GM10847 (cell line): ENCODE results near the gene CEBPE.

ENCODE experiments used
- POLR2A ChIP-seq: IDR thresholded peaks from 2 replicates; pipeline ENCODE4 v1.6.1; 2011; ENCODE audit not compliant: insufficient read length; ENCODE audit errors: extremely low read depth

Gene CEBPE

DNA sequence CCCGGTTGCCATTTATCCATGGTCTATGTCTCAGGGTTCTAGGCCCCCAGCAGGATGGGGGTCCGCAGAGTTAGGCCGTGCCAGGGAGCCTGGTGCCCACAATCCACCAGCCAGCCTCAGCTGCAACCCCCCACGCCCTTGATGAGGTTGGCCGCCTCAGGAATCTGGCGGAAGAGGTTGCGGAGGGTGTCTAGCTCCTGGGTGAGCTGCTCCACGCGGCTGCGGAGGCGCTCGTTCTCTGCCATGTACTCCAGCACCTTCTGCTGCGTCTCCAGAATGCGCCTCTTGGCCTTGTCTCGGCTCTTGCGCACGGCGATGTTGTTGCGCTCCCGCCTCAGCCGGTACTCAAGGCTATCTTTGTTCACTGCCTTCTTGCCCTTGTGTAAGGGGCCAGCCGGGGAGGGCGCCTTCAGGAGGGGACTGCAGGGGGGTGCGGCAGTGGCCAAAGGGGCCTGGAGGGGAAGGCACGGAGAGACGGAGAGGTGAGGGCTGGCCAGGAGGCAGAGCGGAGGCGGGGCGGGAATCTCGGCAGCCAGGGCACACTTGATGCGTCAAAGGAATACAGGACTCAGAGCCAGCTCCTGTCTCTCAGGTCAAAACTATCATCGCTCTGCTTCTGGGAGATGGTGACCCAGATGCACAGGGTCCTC lies 1.6 kb downstream of the CEBPE start:
- no peak for TF ChIP-seq POLR2A

DNA sequence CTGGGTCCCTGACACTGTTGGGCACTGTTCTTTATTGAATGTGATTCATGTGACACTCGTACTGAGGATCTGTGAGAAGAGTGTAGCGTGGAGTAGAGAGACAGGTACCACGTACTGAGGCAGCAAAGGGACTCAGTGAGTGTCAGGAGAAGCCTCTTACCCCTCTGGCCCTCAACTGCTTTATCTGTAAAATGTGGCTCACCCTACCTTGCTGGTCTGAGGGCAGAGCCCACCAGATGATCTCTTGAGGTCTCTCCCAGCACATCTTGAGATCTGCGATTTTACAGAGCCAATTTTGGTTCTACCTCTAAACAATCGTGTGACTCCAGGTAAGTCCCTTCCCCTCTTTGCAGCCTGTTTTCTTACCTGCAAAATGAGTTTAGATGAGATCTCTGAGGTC lies 3.1 kb downstream of the CEBPE start:
- no peak for TF ChIP-seq POLR2A

DNA sequence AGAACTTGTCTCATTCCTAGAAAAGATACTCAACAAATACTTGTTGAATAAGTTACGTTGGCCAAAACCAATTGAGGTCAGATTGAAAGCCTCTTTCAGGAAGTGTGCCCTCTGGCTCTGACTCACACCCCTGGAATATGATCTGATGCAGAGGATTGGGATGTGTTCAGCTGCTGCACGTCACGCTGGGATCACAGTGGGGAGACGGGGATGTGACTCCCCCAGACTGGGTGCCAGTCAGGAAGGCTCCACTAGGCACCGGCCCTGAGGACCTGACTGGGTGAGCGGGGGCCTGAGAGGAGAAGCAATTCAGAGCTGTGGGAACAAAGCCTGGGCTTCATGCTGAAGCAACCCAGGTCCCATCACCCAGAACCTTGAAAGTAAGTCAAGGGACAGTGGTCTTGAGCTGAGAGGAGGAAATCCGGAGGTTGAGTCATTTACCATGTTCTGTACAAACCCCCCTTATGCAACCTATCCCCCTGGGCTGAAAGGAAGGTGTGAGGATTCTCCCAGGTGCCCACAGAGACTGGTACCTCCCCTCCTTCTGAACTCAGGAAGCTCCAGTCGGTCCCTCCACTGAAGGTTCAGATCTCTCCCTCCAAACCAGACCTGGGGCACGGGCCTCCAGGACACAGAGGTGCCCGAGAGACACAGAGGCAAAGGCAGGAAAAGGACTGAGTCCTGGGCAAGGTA lies 3.9 kb downstream of the CEBPE start:
- TF ChIP-seq POLR2A: no peak

DNA sequence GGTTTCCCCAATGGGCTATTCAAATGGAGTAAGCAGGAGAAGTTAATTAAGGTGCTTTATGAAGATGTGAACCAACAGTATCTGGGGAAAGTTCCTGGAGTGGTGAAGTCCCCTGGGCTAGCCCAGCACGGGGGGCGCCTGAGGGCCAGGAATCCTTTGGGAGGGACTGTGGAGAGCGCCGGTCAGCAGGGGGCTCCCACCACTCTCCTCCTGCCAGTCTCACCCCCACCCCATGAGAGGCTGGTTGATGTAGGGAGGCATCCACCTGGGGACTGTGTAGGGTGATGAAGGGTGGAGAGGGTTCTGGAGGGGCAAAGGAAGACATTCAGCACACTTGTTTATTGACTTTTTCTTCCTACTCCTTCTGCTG lies 4.4 kb downstream of the CEBPE start:
- TF ChIP-seq POLR2A: no peak

DNA sequence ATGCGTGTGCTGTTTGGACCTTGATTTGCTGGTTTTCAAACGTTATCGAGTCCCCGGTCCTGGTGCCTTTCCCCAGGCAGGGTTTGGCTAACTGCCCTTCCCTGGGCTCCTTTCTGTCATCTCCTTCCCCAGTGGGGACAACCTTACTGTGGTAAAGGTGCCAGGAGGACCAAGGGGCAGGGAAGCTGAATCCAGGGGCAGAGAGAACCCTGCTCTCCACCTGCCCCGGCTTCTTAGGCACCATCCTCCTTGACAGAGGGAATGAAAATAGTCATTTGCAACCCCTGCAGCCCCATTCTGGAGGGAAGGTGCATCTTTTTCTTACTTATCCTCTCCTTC lies 5.0 kb downstream of the CEBPE start:
- TF ChIP-seq POLR2A: no peak

DNA sequence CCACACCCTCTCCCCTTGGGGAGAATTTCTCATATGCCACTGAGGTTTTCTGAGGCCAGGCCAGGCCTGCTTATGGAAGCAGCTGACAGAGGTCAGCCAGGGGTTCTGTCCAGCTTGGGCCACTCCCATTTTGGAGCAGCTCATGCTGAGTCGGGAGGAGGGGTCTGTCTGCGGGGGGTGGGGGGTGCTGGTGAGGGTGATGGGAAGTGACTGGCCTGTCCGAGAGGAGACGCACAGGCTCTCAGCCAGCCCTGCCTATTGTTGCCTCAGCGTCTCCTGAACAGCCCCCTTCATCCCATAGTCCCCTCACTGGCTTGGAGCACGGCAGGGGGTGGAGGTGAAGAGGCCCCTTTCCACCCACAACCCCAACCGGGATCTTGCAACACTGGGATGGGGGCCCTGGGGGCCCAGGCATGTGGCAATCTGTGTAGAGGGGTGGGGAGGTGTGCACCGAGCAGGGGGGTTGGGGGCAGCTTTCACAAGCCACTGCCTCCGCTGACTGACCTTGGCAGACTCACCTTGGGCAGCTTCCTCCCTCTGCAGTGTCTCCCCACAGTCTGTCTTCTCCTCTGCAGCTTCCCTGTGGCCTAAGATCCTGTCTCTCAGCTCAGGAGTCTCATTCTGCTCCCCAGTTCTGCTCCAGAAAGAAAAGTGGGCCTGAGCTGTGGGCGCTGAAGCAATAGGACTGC lies 5.5 kb downstream of the CEBPE start:
- no peak for TF ChIP-seq POLR2A

DNA sequence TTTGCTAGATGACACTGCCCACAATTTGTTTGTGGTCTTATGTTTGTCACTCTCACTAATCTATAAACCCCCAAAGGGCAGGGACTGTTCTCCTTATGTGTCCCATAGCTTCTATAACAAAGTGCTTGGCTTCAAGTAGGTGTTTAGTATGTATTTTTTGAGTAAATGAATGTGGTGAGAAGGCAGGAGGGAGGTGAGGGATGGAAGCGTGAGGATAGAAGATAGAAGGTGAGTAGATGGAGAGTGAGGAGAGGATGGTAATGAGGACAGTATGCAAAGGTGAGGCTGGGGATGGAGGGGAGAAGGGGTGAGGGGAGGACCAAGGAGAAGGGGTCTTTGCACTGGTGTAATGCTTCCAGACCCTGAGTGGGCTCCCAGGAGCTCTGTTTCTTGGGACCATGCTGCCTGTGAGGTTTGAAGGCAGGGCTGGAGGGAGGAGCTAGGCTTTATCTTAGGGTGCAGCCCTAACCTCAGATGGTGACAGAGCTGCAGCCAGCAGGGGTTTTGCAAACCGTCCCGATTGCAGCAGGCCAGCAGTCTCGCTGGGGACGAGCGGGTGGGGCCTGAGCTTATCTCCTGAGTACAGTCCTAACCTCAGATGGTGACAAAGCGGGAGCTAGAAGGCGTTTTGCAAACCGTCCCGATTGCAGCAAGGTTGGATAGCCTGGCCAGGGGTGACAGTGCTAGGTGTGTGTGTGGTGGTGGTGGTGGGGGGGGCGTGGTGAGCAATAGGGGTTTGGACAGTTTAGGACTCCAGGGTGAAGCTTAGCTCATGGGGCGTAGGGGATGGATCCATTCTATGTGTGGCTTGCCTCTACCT lies 6.5 kb downstream of the CEBPE start:
- no peak for TF ChIP-seq POLR2A

DNA sequence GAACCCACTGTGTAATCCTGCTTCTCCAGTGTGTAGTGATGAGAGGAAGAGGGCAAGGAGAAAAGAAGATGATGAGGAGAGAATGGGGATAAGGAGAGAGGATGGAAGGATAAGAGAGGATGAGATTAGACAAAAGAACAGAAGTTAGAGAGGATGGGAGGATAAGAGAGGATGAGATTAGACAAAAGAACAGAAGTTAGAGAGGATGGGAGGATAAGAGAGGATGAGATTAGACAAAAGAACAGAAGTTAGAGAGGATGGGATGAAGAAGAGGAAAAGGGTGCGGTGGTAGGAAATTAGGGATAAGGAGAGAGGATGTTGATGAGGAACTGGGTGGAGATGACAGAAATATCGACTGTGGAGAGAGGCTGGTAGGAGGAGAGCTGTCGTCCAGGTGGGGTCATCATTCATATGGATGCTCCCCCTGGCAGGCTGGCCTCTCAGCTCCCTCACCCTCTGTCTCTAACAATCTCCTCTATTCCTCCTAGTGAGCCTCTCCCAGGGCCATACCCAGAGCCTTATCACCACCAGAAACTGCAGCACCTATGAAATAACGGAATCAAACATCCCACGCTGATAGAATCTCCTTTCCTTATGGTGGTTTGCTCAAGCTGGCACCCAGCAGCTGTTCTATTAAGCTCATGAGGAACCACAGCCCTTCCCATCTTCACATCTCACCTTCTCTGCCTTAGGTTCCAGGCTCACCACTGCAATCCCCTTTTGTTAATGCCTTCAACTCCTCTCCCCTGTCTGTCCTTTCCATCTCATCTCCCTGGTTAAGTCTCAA lies 8.3 kb downstream of the CEBPE start:
- TF ChIP-seq POLR2A: no peak

DNA sequence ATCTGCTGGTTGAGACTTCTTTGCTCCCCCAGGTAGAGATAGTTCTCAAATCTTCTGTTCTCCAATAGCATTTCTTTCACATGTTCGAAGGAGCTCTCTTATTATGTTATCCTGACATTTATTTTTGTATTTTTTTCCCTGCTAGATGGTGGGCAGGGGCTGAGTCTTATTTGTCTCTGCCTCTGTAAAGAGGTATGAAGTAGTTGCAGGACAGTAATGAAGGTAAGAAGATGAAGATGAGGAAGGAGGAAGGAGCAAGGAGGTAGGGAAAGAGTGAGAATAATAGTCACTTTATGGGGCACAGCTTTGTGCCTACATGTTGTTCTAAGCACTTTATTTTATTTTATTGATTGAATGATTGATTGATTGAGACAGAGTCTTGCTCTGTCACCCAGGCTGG lies 9.3 kb downstream of the CEBPE start:
- TF ChIP-seq POLR2A: no peak

DNA sequence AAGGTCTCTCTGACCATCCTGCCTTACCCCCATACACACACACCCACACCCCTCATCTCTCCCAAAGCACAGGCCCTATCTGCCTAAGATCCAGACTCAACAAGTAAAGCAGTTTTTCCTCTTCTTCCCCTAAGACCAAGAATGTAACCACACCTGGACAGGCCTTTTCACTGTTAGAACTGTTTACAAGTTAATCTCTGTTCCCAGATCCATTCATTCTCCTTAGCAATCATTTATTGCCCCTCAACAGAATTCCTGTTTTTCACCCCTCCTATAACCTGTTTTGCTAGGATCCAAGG lies 12.4 kb downstream of the CEBPE start:
- TF ChIP-seq POLR2A: no peak

DNA sequence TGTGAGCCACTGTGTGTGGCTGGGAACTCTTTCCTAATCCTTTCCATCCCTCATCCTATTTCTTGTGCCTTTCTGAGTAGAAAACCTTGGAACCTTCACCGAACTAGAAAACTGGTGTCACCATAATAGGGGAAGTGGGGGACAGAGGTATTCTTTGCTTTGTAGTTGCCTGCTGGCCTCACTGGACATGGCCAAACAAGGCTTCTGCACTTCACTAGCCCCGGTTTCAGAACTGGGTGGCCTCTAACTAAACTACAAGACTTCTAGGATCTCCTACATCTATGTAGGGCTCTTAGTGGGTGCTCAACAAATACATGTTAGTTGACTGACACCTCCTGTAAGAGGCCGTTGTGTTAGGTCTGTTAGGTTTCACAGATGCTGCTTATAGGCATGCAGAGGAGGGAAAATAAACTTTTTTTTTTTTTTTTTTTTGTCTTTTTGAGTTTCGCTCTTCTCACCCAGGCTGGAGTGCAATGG lies 13.7 kb downstream of the CEBPE start:
- TF ChIP-seq POLR2A: no peak

DNA sequence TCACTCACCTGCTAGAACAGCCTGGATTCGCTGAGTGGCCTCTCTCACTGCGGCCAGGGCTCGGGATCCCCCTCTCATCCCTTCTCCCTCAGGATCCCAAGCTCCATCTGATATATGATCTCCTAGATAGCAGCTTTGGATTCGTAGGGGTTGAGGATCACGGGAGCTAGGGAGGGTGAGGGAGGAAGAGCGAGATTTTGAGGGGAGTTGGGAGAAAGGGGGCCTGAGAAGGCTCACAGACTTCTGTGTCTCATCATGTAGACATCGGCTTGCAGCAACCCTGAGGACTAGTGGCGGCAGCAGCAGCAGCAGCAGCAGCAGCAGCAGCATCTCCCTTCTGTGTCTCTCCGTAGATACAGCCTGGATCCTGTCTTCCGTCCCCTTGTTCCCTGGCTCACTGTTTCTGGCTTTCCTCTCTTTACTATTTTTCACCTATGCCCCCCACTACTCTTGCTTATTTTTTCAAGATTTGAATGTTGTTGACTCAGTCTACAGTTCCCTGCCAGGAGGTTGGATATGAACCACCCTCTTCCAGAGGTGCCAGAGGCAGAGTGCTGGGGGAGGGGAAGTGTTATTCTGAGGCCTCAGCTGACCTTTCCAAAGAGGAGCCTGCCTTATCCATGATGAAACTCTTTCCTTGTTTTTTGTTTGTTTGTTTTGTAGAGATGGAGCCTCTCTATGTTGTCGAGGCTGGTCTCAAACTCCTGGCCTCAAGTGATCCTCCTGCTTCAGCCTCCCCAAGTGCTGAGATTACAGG lies 14.3 kb downstream of the CEBPE start, which contains the start of gene CIROP:
TSS of gene CIROP (minus strand) at position 399 of the 757 bp plus-strand sequence. CDS start at position 330, 69 bp downstream.
- no peak for TF ChIP-seq POLR2A

DNA sequence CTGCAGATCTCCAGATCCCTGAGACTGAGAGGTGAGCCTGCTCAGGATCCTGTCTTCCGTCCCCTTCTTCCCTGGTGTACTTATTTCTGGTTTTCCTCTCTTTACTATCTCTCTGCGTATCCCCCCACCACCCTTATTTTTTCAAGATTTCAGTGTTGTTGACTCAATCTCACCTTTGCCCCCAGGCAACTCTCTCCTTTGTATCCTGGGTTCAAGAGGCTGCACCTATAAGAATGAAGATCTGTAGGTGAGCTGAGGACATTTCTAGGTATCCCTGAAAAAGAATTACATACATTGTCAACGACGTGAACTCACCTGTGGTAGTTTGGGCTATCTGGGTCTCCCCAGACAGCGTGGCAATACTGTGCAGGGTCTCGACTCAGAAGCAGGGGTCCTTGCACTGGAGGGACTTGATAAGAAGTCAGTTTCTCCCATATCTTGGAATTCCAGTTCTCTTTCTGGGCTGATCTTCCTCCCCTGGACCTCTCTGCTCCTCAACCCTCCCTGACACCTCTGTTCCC lies 14.9 kb downstream of the CEBPE start:
- TF ChIP-seq POLR2A: no peak

DNA sequence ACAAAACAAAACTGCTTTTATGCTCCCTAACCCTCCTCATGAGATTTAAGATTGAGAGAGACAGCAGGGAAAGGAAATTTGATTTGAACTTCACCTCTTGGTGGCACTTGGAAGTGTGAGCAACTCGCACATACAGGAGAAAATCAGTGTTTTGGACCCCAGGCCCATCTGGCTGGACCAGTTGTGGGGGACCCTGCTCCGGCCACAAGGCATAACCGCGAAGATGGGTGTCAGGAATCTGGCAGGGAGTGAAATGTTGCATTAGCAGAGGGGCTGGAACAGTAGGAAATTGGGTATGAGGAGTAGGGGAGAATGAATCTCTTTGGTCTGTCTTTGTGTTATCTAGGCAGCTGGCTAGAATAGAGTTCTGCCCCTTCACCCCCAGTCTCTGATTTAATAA lies 15.5 kb downstream of the CEBPE start:
- no peak for TF ChIP-seq POLR2A

DNA sequence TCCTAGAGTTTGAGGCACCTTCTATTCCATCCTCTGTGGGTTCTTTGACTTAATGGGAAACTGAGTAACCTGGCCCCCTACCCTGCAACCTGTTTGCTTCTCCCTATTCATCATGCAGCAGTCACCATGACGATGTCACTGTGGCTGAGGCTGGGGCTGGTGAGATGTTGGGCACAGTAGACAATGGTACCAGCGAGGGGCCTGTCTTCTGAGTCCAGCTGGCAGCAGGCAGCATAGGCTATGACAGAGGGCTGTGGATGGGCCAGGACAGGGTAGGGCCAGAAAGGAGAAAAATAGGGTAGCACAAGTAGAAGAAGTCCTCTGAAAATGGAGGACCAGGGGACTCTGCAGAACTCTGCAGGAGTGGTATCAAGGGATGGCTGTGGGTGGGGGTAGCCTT lies 16.3 kb downstream of the CEBPE start:
- no peak for TF ChIP-seq POLR2A
